HG02798 (cell line): ENCODE results near the gene VTI1A.

Source experiments
- ATAC-seq: cut with Tn5 transposase; IDR thresholded peaks from one replicate; pipeline ENCODE4 v1.9.1; 2021; ENCODE audit warnings: mild to moderate bottlenecking; ENCODE audit not compliant: unreplicated experiment, poor library complexity

VTI1A gene

DNA sequence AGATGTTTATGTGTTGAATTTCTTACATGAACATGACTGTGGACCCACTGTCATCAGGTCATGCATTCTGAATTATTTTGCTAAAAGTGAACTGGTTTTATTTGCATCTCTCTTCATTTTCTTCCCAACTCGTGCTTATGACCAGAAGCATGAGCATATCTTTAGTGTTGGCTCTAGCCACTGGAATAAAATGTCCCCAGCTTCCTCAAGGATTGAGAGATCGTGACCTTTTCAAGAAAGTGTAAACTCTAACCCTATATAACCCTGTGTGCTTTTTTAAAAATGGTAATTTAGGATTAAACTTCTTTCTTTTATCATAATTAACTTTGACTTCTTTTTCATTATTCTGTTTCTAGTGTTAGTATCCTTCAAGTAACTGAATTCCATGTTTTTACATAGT, 55.5 kb downstream of the VTI1A start:
- no peak for ATAC-seq

DNA sequence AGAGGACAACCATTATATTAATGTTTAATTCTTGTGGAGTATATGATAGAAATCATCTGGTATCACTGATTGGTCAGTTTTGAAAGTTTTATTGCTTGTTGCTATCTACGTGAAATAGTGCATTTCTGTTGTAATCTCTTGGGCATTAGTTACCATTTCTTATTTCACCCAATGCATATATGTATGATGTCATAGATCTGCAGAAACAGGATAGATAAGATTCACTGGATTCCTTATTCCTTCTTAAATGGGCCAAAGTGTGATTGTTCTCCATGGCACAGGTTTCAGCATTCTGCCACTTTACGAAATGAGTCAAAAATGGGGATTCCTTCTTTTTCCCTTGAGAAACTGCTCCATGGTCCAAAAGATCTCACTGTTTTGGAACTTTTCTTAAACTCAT, 56.6 kb downstream of the VTI1A start:
- no peak for ATAC-seq

DNA sequence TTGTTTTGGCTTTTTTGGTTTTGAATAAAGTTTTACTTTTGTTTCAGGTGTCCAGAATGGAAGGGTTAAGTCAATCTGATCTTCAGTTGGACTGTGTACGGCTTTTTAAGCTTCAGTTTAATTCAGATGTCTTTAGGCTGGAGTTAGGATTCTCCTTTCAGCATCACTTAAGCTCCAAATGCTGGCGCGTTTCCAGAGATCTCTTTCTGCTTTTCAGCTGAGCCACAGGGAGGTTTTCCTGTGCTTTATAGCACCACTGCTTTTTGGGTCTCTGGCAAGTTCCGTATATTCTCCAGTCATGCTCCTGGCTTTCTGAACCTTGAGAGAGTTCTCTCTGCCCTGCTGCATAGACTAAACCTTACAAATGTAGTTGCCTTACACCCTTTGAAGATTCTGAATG, 60.0 kb downstream of the VTI1A start:
- no peak for ATAC-seq

DNA sequence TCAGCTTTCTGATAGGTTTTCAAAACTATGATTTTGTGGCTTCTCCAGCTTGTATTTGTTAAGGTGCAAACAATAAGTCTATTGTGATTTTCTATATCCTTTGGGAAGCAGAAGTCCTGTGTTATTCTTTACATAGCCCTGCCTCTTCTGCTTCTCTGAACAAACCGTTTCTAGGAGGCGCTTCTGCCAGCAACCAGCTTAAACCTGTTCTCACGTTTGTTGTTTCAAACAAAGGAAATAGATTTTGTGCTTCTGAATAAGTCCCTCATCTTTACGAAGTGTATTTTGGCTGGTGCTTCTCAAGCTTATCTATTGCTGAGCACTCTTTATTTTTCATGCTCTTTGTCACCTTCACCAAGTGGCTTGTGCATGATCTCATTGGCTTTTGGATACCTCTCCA, 61.0 kb downstream of the VTI1A start:
- ATAC-seq = no peak

DNA sequence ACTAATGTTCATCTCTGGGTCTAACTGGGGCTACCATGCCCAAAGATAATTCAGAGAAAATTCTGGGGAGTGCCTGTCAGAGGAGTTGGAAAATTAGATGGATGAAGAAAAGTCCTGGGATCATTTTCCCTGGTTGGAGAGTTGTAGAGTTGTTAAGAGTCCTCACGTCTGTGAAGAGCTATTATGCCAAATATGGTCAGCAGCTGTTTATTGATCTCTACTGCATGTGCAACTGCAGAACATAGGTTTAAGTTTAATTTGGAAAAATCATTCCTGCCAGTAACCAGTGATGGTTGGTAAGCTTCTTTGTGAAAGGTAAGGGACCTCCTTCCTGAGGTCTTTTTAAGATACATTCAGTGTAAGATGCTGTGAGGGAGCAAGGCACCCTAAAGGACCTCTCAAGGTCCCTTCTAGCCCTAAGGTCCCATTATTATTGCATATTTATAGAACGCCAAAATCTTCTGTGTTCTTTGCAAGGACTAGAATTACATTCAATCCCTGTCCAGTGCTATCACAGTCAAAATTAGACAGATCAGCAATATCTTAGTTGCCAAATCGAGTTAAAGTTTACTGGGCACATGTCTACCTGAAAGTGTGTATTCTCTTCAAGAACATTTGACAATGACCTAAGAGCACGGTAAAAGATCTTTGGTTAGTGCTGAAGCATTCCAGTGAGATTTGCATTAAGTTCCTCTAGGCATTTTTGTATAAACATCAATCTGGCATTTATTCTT, 62.7 kb downstream of the VTI1A start:
- ATAC-seq = no peak

DNA sequence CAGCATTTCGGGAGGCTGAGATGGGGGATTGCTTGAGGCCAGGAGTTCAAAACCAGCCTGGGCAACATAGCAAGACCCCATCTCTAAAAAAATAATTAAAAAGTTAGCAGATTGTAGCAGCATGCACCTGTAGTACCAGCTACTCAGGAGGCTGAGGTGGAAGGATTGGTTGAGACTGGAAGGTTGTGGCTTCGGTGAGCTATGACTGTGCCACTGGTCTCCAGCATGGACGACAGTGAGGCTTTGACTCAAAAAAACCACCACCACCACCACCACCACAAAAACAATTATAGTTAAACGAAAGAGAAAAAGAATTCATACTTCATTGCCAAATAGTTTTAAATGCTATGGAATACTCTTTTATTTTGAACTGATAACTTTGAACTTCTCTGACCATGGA, 63.4 kb downstream of the VTI1A start:
- no peak for ATAC-seq

DNA sequence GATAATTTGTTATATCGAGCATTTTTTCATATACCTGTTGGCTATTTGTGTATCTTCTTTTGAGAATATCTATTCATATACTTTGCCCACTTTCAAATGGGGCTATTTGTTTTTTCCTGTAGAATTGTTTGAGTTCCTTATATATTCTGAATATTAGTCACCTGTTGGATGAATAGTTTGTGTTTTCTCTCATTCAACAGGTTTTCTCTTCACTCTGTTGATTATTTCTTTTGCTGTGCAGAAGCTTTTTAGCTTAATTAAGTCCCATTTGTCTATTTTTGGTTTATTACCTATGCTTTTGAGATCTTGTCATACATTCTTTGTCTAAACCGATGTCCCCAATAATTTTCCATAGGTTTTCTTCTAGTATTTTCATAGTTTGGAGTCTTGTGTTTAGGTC, 65.3 kb downstream of the VTI1A start:
- no peak for ATAC-seq

DNA sequence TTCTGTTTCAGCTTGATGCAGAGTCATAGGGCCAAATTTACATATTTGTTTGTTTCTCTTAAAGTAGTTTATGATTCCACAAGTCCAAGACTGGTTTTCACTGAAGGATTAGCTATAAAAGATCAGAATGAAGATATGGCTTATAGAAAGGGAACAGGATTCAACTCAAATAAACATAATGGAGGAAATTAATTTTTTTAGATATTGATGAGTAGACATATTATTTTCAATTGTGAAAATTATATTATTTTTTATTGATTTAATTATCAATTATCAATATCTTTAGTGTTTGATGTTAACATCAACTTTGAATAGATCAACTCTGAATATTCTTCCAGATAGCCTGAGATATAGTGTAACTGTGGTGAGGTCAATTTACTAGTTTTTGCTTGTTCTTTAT, 68.1 kb downstream of the VTI1A start:
- ATAC-seq = no peak

DNA sequence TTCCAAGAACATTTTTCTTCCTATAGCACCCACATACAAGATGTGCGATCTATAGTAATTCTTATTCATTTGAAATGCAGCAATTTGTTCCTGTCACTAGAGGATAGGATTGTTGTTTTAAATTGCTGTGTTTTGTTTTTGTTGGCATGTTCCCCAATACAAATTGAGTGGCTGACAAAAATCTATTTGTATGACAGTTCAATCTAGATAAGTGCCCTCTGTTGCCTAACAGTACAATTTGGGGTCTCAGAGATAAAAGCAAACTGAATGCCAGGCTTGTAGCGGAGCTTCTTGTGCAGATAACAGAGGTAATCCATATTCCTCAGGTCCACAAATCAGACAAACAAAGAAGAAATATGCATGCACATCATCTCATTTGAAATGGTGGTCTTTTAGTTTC, 68.8 kb downstream of the VTI1A start:
- no peak for ATAC-seq

DNA sequence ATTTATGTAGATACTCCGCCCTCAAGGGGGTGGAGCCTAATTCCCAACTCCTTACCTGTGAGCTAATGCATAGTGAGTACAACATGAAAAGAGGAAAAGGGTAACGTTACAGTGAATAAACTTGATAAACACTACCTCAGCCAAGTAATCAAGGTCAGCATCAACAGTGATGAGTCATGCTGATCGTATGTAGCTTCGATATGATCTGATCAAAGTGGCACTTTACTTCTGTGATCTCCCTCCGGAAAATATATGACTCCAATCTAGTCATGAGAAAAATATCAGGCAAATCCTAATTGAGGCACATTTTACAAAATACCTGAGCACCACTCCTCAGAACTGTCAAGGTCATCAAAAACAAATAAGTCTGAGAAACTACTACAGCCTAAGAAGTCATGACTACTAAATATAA, 70.4 kb downstream of the VTI1A start:
- ATAC-seq = no peak

DNA sequence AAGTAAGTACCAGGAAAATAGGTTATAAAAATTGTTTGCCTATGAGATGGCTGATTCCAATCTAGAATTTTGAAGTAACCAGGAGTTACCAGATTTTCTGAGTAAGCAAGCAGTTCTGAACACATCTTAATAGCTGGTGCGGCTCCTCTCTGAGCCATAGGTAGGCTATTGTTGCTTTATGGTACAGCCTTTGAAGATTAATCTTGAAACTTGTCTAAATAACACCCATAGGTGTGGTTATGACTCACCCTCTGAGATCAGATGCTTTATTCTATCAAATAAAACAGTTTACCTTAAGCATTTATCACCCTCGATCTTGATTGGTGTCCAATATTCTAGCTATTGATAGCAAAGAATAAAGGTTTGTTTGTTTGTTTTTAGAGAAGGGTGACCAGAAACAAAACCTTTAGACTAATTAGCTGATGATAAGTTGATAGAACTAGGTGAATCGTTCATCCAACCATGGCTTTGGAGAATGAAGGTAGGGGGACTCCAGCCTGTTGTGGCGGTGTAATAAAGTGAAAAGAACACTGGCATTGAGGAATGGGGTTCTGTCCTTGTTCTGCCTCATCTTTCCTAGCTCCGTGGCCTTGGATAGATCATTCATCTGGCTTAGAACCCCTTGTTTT, 72.2 kb downstream of the VTI1A start:
- ATAC-seq = peak; percentile 74

DNA sequence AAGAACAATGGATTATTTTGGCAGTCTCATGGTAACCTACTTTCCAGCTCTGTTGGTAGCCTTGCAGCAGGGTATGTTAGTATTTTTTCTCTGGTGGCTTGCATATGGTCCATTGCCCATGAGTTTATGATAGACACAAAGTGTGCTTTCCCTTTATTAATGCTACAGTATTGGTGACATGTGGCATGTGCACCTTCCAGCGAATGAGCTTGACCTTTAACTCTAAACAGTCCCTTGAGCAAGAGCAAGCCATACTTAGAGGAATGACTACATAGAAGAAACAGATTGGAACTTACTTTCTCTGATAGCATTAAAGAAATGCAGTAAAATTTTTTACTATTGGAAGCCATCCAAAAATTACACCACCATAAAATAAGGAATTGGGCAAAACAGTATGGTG, 73.9 kb downstream of the VTI1A start:
- no peak for ATAC-seq

DNA sequence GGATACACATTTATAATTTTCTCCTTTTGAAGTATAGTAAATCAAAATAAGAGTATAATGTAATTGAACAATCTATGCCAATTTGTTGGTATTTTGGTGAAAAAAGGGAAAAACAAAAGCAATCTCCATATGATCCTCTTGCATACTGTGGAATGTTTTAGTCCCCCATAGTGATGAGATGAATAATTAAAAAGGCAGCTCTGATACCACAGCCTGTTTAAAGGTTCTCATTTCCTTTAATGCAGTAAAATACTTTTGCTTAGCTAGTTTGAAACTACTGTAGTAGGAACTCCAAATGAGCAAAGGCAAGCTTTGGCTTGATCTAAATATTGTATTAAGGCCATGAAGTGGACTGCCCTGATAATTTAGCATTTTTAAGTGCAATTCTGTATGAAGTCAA, 77.6 kb downstream of the VTI1A start:
- ATAC-seq = no peak

DNA sequence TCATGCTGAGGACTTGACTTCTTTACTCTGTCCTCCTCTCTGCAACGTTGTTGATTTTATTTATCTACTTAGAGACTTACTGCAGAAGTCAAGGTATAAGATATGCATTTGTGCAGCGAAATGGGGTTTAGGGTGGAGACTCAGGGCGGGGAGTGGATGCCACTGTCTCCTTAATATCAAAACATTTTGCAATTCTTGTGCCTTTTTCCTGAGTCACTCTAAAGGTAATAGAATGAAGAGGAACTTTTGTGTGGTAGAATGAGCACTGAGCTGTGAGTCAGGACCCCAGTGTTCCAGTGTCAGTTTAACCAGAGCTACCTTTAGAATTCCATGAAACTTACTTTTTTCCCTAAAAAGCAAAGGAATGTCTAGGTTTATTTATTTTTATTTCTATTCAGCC, 78.2 kb downstream of the VTI1A start:
- no peak for ATAC-seq

DNA sequence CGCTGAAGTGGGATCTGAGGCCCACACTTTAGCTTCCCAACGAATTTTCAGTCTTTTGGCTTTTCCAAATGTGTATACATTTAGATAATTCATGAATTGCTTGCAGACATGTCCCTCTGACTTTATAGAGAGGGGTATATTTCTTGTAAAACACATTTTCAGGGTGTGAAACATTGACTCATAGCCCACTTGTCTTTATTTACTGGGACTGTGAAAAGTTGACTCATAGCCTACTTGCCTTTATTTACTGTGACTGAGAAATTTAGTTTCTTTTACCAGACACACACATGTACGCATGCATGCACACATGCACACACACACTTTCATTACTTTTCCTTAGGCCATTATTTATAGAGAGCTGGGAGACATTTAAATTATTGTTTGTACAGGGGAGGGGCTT, 79.1 kb downstream of the VTI1A start:
- no peak for ATAC-seq

DNA sequence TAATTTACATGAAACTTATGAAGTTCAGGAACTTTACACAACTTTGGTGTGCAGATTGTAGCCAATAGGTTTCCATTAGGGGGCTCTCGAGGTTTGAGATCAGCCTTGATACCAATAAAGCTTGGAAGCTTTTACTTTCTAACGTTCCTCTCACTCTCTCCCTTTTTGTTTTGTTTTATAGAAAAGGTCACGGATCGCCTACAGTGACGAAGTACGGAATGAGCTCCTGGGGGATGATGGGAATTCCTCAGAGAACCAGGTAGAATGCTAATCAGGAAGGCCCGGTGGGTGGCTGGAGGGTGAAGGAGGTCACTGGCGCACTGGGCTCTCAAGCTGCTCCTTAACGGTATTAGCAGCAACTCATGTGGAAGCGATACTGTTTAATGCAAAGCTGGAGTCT, 79.9 kb downstream of the VTI1A start:
- no peak for ATAC-seq

DNA sequence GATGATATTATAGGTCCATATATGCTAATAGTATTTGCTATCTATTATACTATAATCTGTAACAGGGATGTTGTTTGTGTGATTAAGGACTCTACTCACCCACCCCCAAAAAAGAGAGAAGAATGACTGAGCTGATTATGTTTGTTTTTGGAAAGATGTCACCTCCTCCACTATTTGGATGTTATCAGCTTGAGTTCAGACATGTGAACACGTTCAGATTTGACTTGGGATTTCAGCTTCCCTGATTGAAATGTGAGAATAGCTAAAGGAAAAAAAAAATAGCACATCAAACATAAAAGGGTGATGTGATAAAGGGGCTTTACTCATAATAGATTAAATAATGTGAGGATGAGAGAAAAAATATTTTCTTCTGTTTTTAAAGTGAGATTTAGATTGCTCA, 81.2 kb downstream of the VTI1A start:
- ATAC-seq = no peak

DNA sequence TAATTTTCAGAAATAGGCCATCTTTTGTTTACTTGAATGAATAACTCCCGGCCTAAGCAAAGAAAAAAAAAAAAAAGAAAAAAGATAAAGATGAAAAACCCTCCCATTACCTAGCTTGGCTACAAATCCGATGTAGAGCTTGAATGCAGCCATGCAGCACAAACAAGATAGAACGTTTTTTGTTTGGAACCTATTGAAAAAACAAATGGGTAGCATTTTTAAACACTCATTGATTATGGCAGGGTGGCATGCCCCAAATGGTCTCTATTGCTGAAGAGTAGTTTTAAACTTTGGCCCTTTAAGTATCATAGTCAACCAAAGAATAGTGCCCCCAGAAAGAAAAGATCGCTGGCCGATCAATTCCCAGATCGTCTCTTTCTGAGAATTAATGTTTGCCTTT, 84.4 kb downstream of the VTI1A start:
- no peak for ATAC-seq

DNA sequence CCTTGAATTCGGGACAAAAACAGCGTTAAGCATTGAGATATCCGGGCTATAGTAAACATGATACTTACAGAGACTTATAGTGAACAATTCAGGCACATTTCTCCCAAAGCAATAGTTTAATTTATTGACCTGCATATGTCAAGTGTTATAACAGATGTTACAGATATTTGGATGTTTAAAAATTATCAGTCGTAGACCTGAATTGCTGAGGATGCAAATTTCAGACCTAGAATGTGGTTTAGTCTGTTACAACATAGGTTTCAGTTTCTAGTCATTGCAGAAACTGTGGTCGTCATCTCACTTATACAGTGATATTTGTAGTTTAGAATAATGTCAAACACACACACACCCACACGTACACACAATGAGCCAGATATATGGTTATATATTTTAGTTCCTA, 85.2 kb downstream of the VTI1A start:
- peak; percentile 98 for ATAC-seq

DNA sequence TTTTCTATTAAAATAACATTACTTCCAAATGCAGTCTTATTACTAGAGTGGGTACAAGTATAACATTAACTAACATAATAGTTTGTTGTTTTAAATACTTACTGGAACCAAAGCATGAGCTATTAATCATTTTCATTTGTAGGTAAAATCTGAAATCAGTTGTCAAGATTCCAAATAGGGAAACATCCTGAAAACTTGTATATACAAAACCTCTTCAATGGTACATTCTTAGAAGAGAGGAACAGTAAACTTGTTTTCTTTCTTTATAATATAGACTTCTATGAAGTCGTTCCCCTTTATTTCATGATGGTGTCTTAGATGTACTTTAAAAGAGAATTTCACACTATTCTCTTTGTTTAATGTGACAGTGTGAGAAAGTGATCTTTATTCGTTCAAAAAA, 85.9 kb downstream of the VTI1A start:
- no peak for ATAC-seq

DNA sequence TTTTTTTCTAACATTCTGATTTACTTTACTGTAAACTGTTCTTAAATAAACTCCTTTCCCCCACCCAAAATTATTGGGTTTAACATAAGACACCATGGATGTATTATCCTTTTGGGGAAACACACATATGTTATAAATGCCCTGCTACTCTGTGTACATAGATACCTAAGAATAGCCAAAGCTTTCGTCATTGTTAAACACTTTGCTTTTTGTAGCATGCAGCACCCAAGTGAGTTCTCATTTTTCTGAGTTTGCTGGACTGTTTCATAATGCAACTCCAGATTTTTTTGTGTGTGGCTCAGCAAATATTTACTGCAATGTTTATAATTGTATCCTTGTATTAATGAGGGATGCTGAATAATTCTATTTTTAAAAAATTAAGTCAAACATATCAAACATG, 86.9 kb downstream of the VTI1A start:
- ATAC-seq = no peak

DNA sequence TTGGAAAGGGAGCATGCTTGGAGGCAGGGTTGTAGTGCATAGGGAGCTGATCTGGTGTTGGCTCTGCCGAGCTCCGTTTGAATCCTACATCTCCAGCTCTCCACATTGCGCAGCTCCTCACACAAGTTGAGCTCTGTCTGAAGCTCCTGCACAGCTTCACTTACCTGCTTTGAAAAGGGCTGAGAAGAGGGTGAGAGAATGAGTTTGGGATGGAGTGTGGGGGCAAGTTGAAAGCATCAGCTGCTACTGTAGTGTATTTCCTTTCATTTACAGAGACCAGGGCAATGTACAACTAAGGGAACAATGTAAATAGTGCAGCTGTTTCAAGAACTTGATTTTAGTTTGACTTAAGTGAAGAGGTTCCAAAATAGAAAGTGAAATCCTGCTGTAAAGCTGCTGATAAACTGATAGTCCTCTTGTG, 88.5 kb downstream of the VTI1A start:
- peak; percentile 60 for ATAC-seq
